ENCODE data around the gene TMEFF2. TPM values are rescaled to one million over a fixed set of nuclear protein-coding genes. Genes with fewer than 3 reads are reported as not detected.

The TMEFF2 gene
- total RNA-seq, 1 donor from 2014 or later: not detected

DNA sequence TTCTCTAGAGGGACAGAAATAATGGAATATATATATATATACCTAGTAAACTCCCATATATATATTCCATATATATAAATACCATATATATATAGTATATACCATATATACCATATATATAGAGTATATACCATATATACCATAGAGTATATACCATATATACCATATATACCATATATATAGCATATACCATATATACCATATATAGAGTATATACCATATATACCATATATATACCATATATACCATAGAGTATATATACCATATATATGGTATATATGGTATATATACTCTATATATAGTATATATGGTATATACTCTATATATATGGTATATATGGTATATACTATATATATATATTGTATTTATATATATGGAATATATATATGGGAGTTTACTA, 285.9 kb downstream of the TMEFF2 start:
- DNase-seq (ENCODE audit: low spot score): no peak

DNA sequence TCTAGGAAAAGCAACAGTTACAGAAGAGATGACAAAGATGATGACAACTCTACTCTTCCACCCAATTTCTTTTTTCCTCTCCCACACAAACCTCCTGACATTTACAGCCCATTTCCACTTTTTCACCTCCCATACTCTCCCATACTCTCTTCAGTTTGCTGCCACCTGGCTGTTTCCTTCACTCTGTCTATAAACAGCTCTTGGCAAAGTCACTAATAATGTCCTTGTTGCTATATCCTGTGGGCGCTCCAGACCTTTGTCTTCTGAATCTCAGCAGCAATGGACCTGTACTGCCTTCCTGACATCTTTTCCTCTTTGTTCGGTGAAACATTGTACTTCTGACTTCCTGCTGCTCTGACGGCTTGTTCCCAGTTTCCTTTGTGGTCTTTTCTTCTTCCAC, 287.2 kb downstream of the TMEFF2 start:
- no peak for DNase-seq (ENCODE audit: low spot score)

DNA sequence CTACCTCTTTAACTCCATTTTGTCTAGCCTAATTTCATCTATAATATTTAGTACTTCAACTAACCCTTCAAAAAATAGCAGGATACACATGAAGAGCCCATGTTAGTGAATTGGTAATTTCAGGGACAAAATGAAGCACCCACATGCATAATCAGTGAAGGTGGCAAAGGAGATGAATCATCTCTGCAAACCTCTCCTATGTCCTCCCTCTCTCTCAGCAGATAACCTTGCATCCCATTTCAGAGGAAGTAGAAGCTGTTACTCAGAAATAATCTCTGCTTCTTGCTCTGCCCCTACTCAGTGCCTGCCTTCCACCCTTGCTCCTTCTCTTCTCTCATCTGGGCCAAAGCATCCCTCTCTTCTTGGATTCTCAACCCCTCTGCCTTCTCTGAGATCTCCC, 287.6 kb downstream of the TMEFF2 start:
- no peak for DNase-seq (ENCODE audit: low spot score)

DNA sequence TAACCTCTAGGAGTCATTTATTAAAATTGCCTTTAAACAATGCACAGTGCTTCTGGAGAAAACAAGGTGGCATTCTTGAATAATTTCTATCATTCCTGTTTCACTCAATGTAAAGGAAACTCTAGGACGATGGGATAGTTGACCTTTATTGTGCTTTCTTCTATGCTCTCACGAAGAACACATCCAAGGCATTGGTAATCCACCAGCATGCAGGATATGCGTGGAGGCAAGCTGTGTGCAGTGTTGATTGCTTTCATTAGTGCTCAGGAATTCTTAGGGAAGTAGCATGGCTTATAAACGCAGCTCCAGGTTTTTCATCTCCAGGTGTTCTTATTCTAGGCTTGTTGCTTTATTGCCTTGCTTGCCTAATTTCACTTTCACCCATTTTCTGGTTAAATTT, 289.4 kb downstream of the TMEFF2 start:
- DNase-seq (ENCODE audit: low spot score): no peak

DNA sequence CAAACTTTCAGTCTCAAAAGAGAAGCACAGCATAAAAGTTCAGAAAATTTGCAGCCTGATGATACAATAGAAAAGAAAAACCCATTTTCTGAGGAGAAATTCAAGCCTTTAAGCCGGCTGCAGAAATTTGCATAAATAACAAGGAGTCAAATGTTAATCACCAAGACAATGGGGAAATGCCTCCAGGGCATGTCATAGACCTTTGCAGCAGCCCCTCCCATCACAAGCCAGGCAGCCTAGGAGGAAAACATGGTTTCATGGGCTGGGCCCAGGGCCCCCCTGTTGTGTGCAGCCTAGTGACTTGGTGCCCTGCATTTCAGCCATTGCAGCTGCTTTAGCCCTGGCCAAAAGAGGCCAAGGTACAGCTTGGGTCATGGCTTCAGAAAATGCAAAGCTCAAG, 293.7 kb downstream of the TMEFF2 start:
- DNase-seq (ENCODE audit: low spot score): no peak

DNA sequence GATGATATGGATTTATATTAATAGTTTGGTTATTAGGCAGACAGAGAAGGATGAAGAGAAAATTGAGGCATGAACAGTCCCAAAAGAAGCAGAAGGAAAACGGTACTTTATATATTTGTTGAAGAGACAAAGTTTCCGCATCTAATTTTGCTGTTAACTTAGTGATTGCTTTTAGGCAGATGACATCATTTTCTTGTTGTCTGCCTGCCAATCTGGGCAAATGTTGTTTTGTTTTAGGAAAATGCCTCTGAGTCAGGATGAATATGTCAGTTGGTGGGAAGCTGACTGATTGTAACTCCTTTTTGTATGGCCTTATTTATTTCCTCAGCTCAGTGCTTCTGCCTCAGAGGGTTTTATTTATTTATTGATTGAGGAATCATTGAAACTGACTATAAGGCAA, 295.3 kb downstream of the TMEFF2 start:
- no peak for DNase-seq (ENCODE audit: low spot score)
